Measurements from ENCODE around the gene BRD4. TPM values are rescaled to one million over a fixed set of nuclear protein-coding genes. Genes with fewer than 3 reads are reported as not detected.

Gene BRD4
- total and polyA plus RNA-seq, 11 donors: 31.1 to 78.9 (median 61.8) TPM

DNA sequence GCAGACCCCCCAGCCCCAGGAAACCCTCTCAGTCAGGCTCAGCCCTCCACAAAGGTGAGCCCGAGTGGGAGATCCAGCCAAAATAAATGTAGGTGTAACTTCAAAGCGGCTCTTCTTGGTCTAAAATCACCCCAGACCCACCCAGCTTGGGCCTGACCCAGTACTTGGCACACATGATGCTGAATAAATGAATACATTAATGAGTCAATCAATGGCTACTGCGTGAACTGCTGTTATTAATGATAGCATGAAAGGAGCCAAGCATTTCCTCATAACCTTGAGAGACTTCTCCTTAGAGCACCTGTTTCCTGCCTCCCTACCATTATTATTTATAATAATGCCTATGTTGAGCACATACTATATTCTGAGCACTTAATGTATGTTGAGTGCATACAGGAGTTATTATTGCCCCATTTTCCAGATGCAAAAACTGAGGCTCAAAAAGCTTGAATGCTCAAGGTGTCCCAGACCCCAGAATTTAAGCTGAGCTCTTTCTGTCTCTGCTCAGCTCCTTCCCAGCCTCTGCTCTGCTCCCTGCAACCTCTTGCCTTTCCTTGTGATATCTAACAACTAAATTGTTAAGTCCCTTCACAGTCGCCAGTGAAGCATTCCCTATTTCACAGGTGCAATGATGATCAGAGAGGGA is 135.9 kb downstream of the BRD4 start:
- H3K27me3 ChIP-seq: peaks cover 9 to 68% (median 40%) of the 10 kb centered on the region in 9 donors
- peaks cover 0 to 47% (median 13%) of the 10 kb centered on the region in 12 donors for H3K4me1 ChIP-seq
- H3K36me3 ChIP-seq: peaks cover 0 to 18% (median 0%) of the 10 kb centered on the region in 9 donors
- DNase-seq (no peak), ATAC-seq (no peak)
- peak overlapping the region in 9 of 12 donors; percentile 18 to 91 (median 55) for H3K27ac ChIP-seq
- 53 to 69% (median 60%) methylated on average over 3 to 4 of the region's 4 CpGs for WGBS, 4 donors
- H3K9me3 ChIP-seq: no peaks in the 10 kb centered on the region
- TF ChIP-seq, protein P1, sequence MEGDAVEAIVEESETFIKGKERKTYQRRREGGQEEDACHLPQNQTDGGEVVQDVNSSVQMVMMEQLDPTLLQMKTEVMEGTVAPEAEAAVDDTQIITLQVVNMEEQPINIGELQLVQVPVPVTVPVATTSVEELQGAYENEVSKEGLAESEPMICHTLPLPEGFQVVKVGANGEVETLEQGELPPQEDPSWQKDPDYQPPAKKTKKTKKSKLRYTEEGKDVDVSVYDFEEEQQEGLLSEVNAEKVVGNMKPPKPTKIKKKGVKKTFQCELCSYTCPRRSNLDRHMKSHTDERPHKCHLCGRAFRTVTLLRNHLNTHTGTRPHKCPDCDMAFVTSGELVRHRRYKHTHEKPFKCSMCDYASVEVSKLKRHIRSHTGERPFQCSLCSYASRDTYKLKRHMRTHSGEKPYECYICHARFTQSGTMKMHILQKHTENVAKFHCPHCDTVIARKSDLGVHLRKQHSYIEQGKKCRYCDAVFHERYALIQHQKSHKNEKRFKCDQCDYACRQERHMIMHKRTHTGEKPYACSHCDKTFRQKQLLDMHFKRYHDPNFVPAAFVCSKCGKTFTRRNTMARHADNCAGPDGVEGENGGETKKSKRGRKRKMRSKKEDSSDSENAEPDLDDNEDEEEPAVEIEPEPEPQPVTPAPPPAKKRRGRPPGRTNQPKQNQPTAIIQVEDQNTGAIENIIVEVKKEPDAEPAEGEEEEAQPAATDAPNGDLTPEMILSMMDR (IDR thresholded peaks at IDR 0.05): no peak
- TF ChIP-seq POLR2A (IDR thresholded peaks at IDR 0.05): no peak
- H3K4me3 ChIP-seq: peak overlapping the region in 10 of 12 donors; percentile 9 to 70 (median 54)
- intact Hi-C loops (cut with DNase I): loop anchor here in 1 of 10 donors (10.0 kb wide), 1 partner anchor 58 kb away; no protein-coding TSS in a partner anchor

DNA sequence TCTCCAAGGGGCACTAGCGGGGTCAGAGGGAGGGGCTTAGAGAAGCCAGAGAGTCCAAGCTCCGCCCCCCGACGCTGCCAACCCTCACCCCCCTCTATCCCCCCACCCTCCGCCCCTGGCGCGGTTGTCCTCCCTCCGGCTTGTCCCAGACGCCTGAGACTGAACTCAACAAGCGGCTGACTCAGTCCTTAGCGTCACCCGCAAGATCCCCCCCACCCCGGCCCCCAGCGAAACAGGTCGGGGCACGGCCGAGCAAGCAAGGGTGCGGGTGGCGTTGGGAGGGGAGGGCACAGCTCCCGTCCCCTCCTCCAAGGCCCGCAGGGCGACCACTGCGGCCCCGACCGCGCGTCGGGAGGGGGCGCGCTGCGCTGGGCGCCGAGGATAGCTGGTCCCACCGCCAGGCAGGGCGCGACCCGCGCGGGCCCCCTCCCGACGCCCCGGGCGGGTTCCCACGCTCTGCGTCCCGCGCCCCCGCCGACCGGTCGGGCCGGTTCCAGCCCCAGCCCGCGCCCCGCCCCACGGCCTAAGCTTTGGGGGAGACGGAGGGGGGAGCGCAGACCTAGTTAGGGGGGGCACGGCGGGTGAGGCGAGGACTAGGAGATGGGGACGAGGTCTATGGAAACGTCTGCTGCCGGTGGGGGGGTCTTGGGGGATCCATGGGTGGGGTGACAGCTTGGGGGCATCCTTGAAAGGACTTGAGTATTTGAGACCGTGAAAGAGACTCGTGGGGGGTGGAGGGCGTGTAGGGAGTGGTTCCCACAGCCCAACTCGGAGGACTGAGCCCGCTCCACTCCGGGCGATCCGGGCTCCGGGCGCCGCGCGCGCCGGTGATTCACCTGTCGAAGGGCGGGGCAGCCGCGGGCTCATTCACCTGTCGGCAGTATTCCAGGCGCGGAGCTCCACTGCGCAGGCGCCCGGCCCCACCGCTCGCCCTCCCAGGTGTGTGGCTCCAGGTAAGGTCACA is 136.7 kb downstream of the BRD4 start:
- H3K9me3 ChIP-seq: no peaks in the 10 kb centered on the region
- H3K27me3 ChIP-seq: peaks cover 9 to 63% (median 36%) of the 10 kb centered on the region in 9 donors
- ATAC-seq (peak; percentile 37 to 66 (median 54)), DNase-seq (peak; percentile 48 to 78 (median 70))
- intact Hi-C loops (cut with DNase I): loop anchor here in 1 of 10 donors (10.0 kb wide), 1 partner anchor 59 kb away; no protein-coding TSS in a partner anchor
- peaks cover 0 to 47% (median 13%) of the 10 kb centered on the region in 12 donors for H3K4me1 ChIP-seq
- H3K27ac ChIP-seq: peak overlapping the region; percentile 18 to 91 (median 52)
- H3K36me3 ChIP-seq: peaks cover 0 to 25% (median 0%) of the 10 kb centered on the region in 9 donors
- 5 to 14% (median 5%) methylated on average over 27 to 91 of the region's 91 CpGs for WGBS, 4 donors
- TF ChIP-seq, protein P1 (IDR thresholded peaks at IDR 0.05): peak in 6 of 12 donors; percentile 9 to 31 (median 22)
- no peak for TF ChIP-seq POLR2A (IDR thresholded peaks at IDR 0.05)
- peak overlapping the region in 11 of 12 donors; percentile 9 to 70 (median 53) for H3K4me3 ChIP-seq

DNA sequence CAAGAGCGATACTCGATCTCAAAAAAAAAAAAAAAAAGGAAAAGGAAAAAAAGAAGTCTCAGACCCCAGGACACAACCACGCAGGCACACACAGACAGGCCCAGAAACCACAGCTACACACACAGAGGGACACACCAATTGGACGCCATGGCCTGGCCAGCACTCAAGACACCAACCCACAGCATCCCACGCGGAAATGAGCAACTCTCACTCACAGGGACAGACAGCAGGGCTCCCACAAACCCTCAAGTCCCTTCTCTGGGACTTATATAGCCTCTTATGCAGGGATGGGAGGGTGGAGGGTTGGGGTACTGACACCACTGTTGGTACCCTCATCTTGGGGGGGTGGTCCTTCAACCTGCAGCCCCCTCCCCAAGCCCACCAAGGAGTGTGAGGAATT is 137.4 kb downstream of the BRD4 start:
- ATAC-seq: peak; percentile 9 to 72 (median 50)
- 46 to 61% (median 52%) methylated on average over 6 of the region's 6 CpGs for WGBS, 4 donors
- peaks cover 0 to 40% (median 8%) of the 10 kb centered on the region in 12 donors for H3K4me1 ChIP-seq
- intact Hi-C loops (cut with DNase I): loop anchor here in 1 of 10 donors (10.0 kb wide), 1 partner anchor 60 kb away; no protein-coding TSS in a partner anchor
- DNase-seq: peak in 3 of 5 donors; percentile 45 to 76 (median 52)
- H3K36me3 ChIP-seq: peaks cover 0 to 31% (median 4%) of the 10 kb centered on the region in 9 donors
- TF ChIP-seq POLR2A (IDR thresholded peaks at IDR 0.05): no peak
- TF ChIP-seq, protein P1 (IDR thresholded peaks at IDR 0.05): no peak
- H3K27ac ChIP-seq: peak overlapping the region in 11 of 12 donors; percentile 15 to 91 (median 52)
- H3K9me3 ChIP-seq: no peaks in the 10 kb centered on the region
- peak overlapping the region in 11 of 12 donors; percentile 9 to 70 (median 53) for H3K4me3 ChIP-seq
- H3K27me3 ChIP-seq: peaks cover 6 to 55% (median 30%) of the 10 kb centered on the region in 9 donors
